ENCODE data around the gene RTN4R.

RTN4R gene

DNA sequence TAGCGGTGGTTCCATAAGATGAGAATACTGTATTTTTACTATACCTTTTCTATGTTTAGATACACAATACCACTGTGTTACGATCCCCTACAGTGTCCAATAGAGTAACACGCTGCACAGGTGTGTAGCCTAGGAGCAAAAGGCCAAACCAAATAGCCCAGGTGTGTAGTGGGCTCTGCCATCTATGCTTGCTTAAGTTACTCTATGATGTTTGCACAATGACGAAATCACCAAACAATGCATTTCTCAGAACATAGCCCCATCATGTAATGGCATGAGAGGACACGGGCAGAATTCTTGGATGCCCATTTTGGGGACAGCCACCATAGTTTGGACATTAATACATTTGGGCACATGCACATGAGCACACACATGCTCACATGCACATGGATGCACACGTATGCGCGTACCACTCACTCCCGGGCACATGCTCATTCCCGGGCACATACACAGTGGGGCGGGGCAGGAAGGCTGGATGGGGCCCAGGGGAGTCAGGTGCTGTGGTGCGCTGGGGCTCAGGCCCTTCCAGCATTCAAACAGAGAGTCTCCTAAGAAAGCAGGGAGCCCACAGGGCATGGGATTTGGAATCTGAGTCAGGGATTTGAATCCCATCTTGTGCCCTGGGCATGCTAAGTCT, 51.1 kb downstream of the RTN4R start:
- TF ChIP-seq, protein P1, sequence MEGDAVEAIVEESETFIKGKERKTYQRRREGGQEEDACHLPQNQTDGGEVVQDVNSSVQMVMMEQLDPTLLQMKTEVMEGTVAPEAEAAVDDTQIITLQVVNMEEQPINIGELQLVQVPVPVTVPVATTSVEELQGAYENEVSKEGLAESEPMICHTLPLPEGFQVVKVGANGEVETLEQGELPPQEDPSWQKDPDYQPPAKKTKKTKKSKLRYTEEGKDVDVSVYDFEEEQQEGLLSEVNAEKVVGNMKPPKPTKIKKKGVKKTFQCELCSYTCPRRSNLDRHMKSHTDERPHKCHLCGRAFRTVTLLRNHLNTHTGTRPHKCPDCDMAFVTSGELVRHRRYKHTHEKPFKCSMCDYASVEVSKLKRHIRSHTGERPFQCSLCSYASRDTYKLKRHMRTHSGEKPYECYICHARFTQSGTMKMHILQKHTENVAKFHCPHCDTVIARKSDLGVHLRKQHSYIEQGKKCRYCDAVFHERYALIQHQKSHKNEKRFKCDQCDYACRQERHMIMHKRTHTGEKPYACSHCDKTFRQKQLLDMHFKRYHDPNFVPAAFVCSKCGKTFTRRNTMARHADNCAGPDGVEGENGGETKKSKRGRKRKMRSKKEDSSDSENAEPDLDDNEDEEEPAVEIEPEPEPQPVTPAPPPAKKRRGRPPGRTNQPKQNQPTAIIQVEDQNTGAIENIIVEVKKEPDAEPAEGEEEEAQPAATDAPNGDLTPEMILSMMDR (IDR thresholded peaks at IDR 0.05), result no peak
- Histone ChIP-seq H3K27me3 (ENCODE audit: control insufficient read depth, insufficient read depth, low read length) (no peaks in the 10 kb centered on the region), H3K9ac (no peak overlapping the region), H3K4me2 (ENCODE audit: low read length) (no peak overlapping the region), H3K27ac (no peak overlapping the region), H2AFZ (no peak overlapping the region), H3K79me2 (no peaks in the 10 kb centered on the region), H3K4me3 (ENCODE audit: low read depth, low read length) (no peak overlapping the region), H3K9me3 (ENCODE audit: control insufficient read depth, low read length) (no peaks in the 10 kb centered on the region), H3K4me1 (peaks cover 6% of the 10 kb centered on the region), H3K36me3 (ENCODE audit: control insufficient read depth, insufficient read depth, low read length) (no peaks in the 10 kb centered on the region)

DNA sequence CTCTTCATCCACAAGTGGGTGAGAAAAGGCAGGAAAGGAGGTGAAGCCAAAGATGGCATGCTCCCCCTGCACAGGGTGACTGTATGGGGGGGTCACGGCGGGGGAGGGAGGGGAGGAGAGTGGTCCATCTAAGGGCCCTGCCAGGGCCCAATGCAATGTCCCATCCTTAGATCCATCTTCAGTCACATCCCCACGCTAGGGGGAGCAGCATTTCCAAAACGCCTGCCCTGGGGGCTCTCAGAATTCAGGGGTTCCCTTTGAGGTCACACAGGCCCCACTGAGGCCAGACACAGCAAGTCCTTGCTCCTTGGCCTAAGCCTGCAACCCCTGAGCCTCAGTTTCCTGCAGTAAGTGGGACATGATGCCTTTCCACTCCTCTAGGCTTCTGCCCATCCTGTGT, 52.4 kb downstream of the RTN4R start:
- H2AFZ ChIP-seq, result no peak overlapping the region
- no peak overlapping the region for H3K9ac ChIP-seq
- H3K36me3 ChIP-seq (ENCODE audit: control insufficient read depth, insufficient read depth, low read length), result no peaks in the 10 kb centered on the region
- peaks cover 11% of the 10 kb centered on the region for H3K4me1 ChIP-seq
- no peaks in the 10 kb centered on the region for H3K79me2 ChIP-seq
- TF ChIP-seq, protein P1 (IDR thresholded peaks at IDR 0.05), result no peak
- no peaks in the 10 kb centered on the region for H3K9me3 ChIP-seq (ENCODE audit: control insufficient read depth, low read length)
- no peak overlapping the region for H3K27ac ChIP-seq
- H3K27me3 ChIP-seq (ENCODE audit: control insufficient read depth, insufficient read depth, low read length), result no peaks in the 10 kb centered on the region
- H3K4me3 ChIP-seq (ENCODE audit: low read depth, low read length), result no peak overlapping the region
- no peak overlapping the region for H3K4me2 ChIP-seq (ENCODE audit: low read length)

DNA sequence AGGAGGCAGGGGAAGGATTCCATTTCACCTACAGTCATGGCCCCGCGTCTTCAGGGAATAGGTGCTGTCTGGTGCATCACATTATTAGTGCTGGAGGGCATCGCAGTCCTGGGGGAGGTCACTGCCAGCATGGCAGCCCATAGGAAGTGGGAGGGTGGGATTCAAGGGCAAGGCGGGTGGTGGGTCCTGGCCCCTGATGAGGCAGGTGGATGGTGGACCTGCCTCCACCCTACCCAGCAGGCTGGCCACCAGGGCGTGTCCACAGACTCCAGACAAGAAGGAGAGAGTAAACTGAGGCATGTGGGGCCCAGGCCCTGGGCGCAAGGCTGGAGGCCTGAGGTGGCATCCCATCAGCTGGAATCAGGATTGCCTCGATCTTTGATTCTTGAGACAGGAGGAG, 53.3 kb downstream of the RTN4R start:
- H3K9me3 ChIP-seq (ENCODE audit: control insufficient read depth, low read length), result no peaks in the 10 kb centered on the region
- H3K27me3 ChIP-seq (ENCODE audit: control insufficient read depth, insufficient read depth, low read length), result no peaks in the 10 kb centered on the region

DNA sequence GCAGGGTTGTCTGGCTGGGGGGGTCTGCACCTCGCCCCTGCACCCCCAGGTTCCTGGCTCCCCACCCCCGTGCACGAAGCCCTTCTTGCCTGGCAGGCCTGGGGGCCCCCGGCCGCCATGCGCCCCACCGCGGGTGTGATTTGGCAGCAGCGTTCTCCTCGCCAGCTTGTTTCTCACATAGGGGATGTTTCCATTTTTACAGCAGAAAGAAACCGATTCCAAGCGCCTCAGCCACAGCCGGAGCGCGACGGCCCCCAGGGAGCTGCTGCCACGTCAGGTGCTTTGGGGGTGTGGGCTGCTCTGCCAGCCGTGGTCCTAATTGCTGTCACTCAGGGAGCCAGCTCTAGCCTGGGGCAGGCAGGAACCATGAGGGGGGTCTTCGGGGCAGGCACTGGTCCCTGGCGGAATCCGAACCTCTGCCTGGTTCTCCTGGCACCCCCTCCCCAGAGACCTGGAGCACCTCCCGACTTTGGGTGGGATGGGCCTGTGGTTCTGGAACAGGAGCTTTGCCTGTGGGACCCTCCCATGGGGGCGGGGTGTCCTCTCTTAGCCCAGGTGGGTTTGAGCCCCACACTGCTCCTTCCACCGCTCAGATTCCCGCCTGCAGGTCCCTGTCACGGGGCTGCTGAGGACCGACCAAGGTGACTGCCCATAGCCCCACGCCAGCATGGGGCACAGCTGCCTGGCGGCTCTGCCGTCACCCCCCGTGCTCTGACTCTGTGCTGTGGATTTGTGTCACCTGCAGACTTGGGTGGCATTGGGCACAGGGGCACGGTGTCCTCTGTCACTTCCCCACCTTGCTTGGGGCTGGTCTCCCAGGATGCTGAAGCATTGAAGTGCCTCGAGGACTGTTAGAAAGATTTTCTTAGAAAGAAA, 54.0 kb downstream of the RTN4R start:
- TF ChIP-seq, protein P1 (IDR thresholded peaks at IDR 0.05), result no peak

More for the DNA sequence above, 53.3 kb downstream of the RTN4R start:
- TF ChIP-seq, protein P1 (IDR thresholded peaks at IDR 0.05), result no peak
- no peak overlapping the region for H2AFZ ChIP-seq
- no peak overlapping the region for H3K9ac ChIP-seq
- H3K27ac ChIP-seq, result no peak overlapping the region
- peaks cover 11% of the 10 kb centered on the region for H3K4me1 ChIP-seq
- H3K4me3 ChIP-seq (ENCODE audit: low read depth, low read length), result no peak overlapping the region
- H3K4me2 ChIP-seq (ENCODE audit: low read length), result no peak overlapping the region
- H3K79me2 ChIP-seq, result no peaks in the 10 kb centered on the region
- no peaks in the 10 kb centered on the region for H3K36me3 ChIP-seq (ENCODE audit: control insufficient read depth, insufficient read depth, low read length)

More for the DNA sequence above, 54.0 kb downstream of the RTN4R start:
- Histone ChIP-seq H3K79me2 (no peaks in the 10 kb centered on the region), H3K9me3 (ENCODE audit: control insufficient read depth, low read length) (no peaks in the 10 kb centered on the region), H3K27ac (no peak overlapping the region), H3K36me3 (ENCODE audit: control insufficient read depth, insufficient read depth, low read length) (no peaks in the 10 kb centered on the region), H2AFZ (no peak overlapping the region), H3K4me3 (ENCODE audit: low read depth, low read length) (no peak overlapping the region), H3K9ac (no peak overlapping the region), H3K4me1 (peaks cover 11% of the 10 kb centered on the region), H3K4me2 (ENCODE audit: low read length) (no peak overlapping the region), H3K27me3 (ENCODE audit: control insufficient read depth, insufficient read depth, low read length) (no peaks in the 10 kb centered on the region)

All from parathyroid adenoma (tissue), 2 donors.